SK-N-MC (cell line): ENCODE results near the gene SLC9A1.

Source experiments
- EZH2 ChIP-seq: fragments of 200-600 bp; sonication (generic); IDR thresholded peaks from one replicate; pipeline ENCODE4 v1.6.1; 2017; ENCODE audit warnings: antibody characterized with exemption
- FOXP2 ChIP-seq: optimal IDR thresholded peaks from 2 replicates; pipeline ENCODE3; 2011; ENCODE audit warnings: mild to moderate bottlenecking, moderate library complexity; ENCODE audit not compliant: insufficient read depth; ENCODE audit errors: extremely low read length, control extremely low read depth
- POLR2AphosphoS5 ChIP-seq: IDR thresholded peaks from 2 replicates; pipeline ENCODE4 v1.6.1; 2012; ENCODE audit warnings: mild to moderate bottlenecking, low read depth, low read length, borderline replicate concordance

GRCh38 chr1:27157194-27157593, 2.3 kb upstream of the SLC9A1 start:
- TF ChIP-seq POLR2AphosphoS5, result no peak
- TF ChIP-seq EZH2, result no peak
- TF ChIP-seq FOXP2, result no peak
